ENCODE data around the gene DRC7. TPM values are rescaled to one million over a fixed set of nuclear protein-coding genes. Genes with fewer than 3 reads are reported as not detected.

Gene DRC7
- polyA plus RNA-seq, 1 donor (not counting 4 experiments of a cell fraction or from before 2014, with no cell fraction given) = not detected

- FAIRE-seq (no peak), DNase-seq (ENCODE audit: low read depth, low spot score) (no peak)
- Histone ChIP-seq H3K9me3 (ENCODE audit: control insufficient read depth, low read depth, low read length) (no peaks in the 10 kb centered on the region), H3K4me2 (ENCODE audit: control insufficient read depth, extremely low read depth, insufficient read depth, low read depth, low read length) (no peak overlapping the region), H3K4me1 (ENCODE audit: control insufficient read depth, extremely low read depth, insufficient read depth, low read length) (no peaks in the 10 kb centered on the region), H3K79me2 (ENCODE audit: control insufficient read depth, insufficient read depth, low read length) (no peaks in the 10 kb centered on the region), H2AFZ (ENCODE audit: control insufficient read depth, low read length) (no peak overlapping the region), H3K27me3 (ENCODE audit: control insufficient read depth, extremely low read depth, insufficient read depth, low read length) (no peaks in the 10 kb centered on the region), H3K9me1 (ENCODE audit: control insufficient read depth, extremely low read depth, insufficient read depth, low read length) (no peaks in the 10 kb centered on the region), H3K4me3 (ENCODE audit: control insufficient read depth in 2 of 3, extremely low read depth in 1 of 3, insufficient read depth in 2 of 3, low read depth in 1 of 3, low read length in 3 of 3) (no peak overlapping the region), H3K27ac (ENCODE audit: control insufficient read depth, insufficient read depth, low read length) (no peak overlapping the region), H3K36me3 (ENCODE audit: control insufficient read depth in 2 of 2, extremely low read depth in 1 of 2, insufficient read depth in 2 of 2, low read length in 2 of 2) (no peaks in the 10 kb centered on the region), H3K9ac (ENCODE audit: control insufficient read depth, extremely low read depth, insufficient read depth, low read length) (no peak overlapping the region), H4K20me1 (ENCODE audit: control insufficient read depth, extremely low read depth, insufficient read depth, low read length) (no peaks in the 10 kb centered on the region)
- TF ChIP-seq CTCF (optimal IDR thresholded peaks at IDR 0.05 in 1 of 3, IDR thresholded peaks at IDR 0.05 in 1 of 3, conservative IDR thresholded peaks at IDR 0.05 in 1 of 3; ENCODE audit: extremely low read depth in 1 of 3, insufficient read depth in 2 of 3, low read length in 3 of 3) (no peak), EZH2 (IDR thresholded peaks at IDR 0.05; ENCODE audit: low read length) (no peak)
- dilution Hi-C loops (cut with MboI; ENCODE audit: extremely low pct_ligation_motif_present, low sequenced_read_pairs) = no loop called here
Measured at GRCh38 chr16:57688987-57689761, 5.4 kb upstream of the DRC7 start.

GRCh38 chr16:57689762-57690558 lies 4.6 kb upstream of the DRC7 start:
- no peaks in the 10 kb centered on the region for H3K9me3 ChIP-seq (ENCODE audit: control insufficient read depth, low read depth, low read length)

More at GRCh38 chr16:57689762-57690558, 4.6 kb upstream of the DRC7 start:
- H3K36me3 ChIP-seq (ENCODE audit: control insufficient read depth in 2 of 2, extremely low read depth in 1 of 2, insufficient read depth in 2 of 2, low read length in 2 of 2) = no peaks in the 10 kb centered on the region
- no peaks in the 10 kb centered on the region for H3K79me2 ChIP-seq (ENCODE audit: control insufficient read depth, insufficient read depth, low read length)
- no peak overlapping the region for H3K4me3 ChIP-seq (ENCODE audit: control insufficient read depth in 2 of 3, extremely low read depth in 1 of 3, insufficient read depth in 2 of 3, low read depth in 1 of 3, low read length in 3 of 3)
- TF ChIP-seq CTCF (optimal IDR thresholded peaks at IDR 0.05 in 1 of 3, IDR thresholded peaks at IDR 0.05 in 1 of 3, conservative IDR thresholded peaks at IDR 0.05 in 1 of 3; ENCODE audit: extremely low read depth in 1 of 3, insufficient read depth in 2 of 3, low read length in 3 of 3) (no peak), EZH2 (IDR thresholded peaks at IDR 0.05; ENCODE audit: low read length) (no peak)
- H3K27ac ChIP-seq (ENCODE audit: control insufficient read depth, insufficient read depth, low read length) = no peak overlapping the region
- no peak overlapping the region for H3K4me2 ChIP-seq (ENCODE audit: control insufficient read depth, extremely low read depth, insufficient read depth, low read depth, low read length)
- no peaks in the 10 kb centered on the region for H3K27me3 ChIP-seq (ENCODE audit: control insufficient read depth, extremely low read depth, insufficient read depth, low read length)
- FAIRE-seq (no peak), DNase-seq (ENCODE audit: low read depth, low spot score) (no peak)
- no peak overlapping the region for H2AFZ ChIP-seq (ENCODE audit: control insufficient read depth, low read length)
- no peak overlapping the region for H3K9ac ChIP-seq (ENCODE audit: control insufficient read depth, extremely low read depth, insufficient read depth, low read length)
- dilution Hi-C loops (cut with MboI; ENCODE audit: extremely low pct_ligation_motif_present, low sequenced_read_pairs) = no loop called here
- H3K9me1 ChIP-seq (ENCODE audit: control insufficient read depth, extremely low read depth, insufficient read depth, low read length) = no peaks in the 10 kb centered on the region
- H3K4me1 ChIP-seq (ENCODE audit: control insufficient read depth, extremely low read depth, insufficient read depth, low read length) = no peaks in the 10 kb centered on the region
- no peaks in the 10 kb centered on the region for H4K20me1 ChIP-seq (ENCODE audit: control insufficient read depth, extremely low read depth, insufficient read depth, low read length)

Data from keratinocyte (primary cell).